Right lobe of liver (tissue), 4 donors: ENCODE measurements around the gene MFSD6.

Experiments
- CTCF ChIP-seq, 4 donors: fragments of 200-600 bp in 3 of 4; fragments of 450-650 bp in 1 of 4; IDR thresholded peaks; one replicate each; pipeline versions ENCODE4 v1.5.1 to v1.8.0; 2016 to 2022; ENCODE audit warnings: antibody characterized with exemption in 4 of 4, mild to moderate bottlenecking in 2 of 4
- POLR2A ChIP-seq: fragments of 450-650 bp; IDR thresholded peaks from one replicate; pipeline ENCODE4 v1.6.1; 2017; ENCODE audit warnings: antibody characterized with exemption, mild to moderate bottlenecking
- donor health status: DM: no; HTN: no; CAD: no.
- donor health status: DM: no; HTN: no; CAD: no.
- donor health status: DM: no; HTN: yes; CAD: no.

- TF ChIP-seq CTCF (IDR thresholded peaks at IDR 0.05) (no peak), POLR2A (no peak)
Measured at GRCh38 chr2:190462181-190462580, 54.0 kb downstream of the MFSD6 start.
